MM.1S (cell line): ENCODE data around the gene UBE2L6.

Experiments used
- CTCF ChIP-seq: fragments of 300-600 bp; sonication (generic); IDR thresholded peaks from 2 replicates; pipeline ENCODE4 v1.5.1; 2016; ENCODE audit warnings: antibody characterized with exemption, low read length, mixed read lengths
- EZH2 ChIP-seq: fragments of 300-600 bp; sonication (generic); optimal IDR thresholded peaks from 2 replicates; pipeline ENCODE3; 2017; ENCODE audit warnings: low read depth, mild to moderate bottlenecking, antibody characterized with exemption, low read length, mixed read lengths
- EZH2phosphoT487 ChIP-seq: fragments of 300-600 bp; sonication (generic); IDR thresholded peaks from 2 replicates; pipeline ENCODE4 v1.6.1; 2018; ENCODE audit warnings: antibody characterized with exemption, low read length

DNA sequence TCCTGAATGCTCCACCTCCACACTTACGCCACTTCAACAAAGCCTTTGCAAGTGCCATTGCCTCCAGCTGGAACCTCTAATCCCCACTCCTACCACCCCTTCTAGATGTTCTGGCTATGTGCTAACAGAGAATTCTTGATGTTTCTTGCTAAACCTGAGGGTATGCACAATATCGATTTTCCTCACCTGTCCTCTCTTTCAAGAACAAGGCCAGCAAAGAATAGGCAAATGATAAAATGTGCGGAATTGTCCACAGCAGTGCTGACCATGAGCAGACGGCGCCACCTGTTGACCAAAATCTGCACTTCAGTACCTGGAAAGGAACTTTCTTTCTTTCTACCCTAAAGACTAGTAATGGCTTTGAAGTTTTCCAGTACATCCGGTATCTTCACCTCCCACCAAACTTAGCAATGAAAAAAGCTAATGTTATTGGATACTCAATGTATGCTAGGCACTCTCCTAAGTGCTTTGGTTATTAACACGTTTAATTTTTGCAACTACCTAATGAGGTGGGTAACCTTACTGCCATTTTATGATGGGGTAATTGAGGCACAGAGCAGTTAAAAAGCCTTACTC is 40.3 kb downstream of the UBE2L6 start:
- TF ChIP-seq CTCF = peak; percentile 96
- no peak for TF ChIP-seq EZH2
- no peak for TF ChIP-seq EZH2phosphoT487
